GM21360 (cell line): ENCODE results near the gene AGAP1.
"Not testable (repeated sequence)": the region's sequence is repeated elsewhere in the genome, so short reads cannot be mapped to it uniquely, and the experiment has no call there.

Experiments used
- ATAC-seq: cut with Tn5 transposase; IDR thresholded peaks from one replicate; pipeline ENCODE4 v1.9.1; 2021; ENCODE audit warnings: mild to moderate bottlenecking, moderate library complexity; ENCODE audit not compliant: unreplicated experiment

AGAP1 gene

GRCh38 chr2:235925250-235925919, 431.5 kb downstream of the AGAP1 start:
- ATAC-seq, result no peak

- no peak for ATAC-seq
These were observed 432.4 kb downstream of the AGAP1 start for GRCh38 chr2:235926229-235926628.

GRCh38 chr2:235928751-235929370, 435.0 kb downstream of the AGAP1 start:
- ATAC-seq, result no peak

- ATAC-seq, result no peak
These were observed 436.9 kb downstream of the AGAP1 start for GRCh38 chr2:235930701-235931100.

GRCh38 chr2:235931676-235932075, 437.8 kb downstream of the AGAP1 start:
- ATAC-seq, result no peak

GRCh38 chr2:235934059-235934773, 440.4 kb downstream of the AGAP1 start:
- ATAC-seq, result no peak

GRCh38 chr2:235934774-235935484, 441.1 kb downstream of the AGAP1 start:
- ATAC-seq, result no peak

- ATAC-seq, result no peak
These were observed 441.9 kb downstream of the AGAP1 start for GRCh38 chr2:235935773-235936172.

- ATAC-seq, result no peak
These were observed 442.6 kb downstream of the AGAP1 start for GRCh38 chr2:235936493-235936892.

- no peak for ATAC-seq
These were observed 443.2 kb downstream of the AGAP1 start for GRCh38 chr2:235937087-235937486.

GRCh38 chr2:235937526-235937925, 443.7 kb downstream of the AGAP1 start:
- ATAC-seq, result no peak

- no peak for ATAC-seq
These were observed 444.1 kb downstream of the AGAP1 start for GRCh38 chr2:235937936-235938335.

GRCh38 chr2:235938611-235939010, 444.8 kb downstream of the AGAP1 start:
- ATAC-seq, result no peak

GRCh38 chr2:235939471-235939870, 445.6 kb downstream of the AGAP1 start:
- ATAC-seq, result no peak

- ATAC-seq, result no peak
These were observed 446.5 kb downstream of the AGAP1 start for GRCh38 chr2:235940330-235940729.

GRCh38 chr2:235944591-235944990, 450.7 kb downstream of the AGAP1 start:
- no peak for ATAC-seq

GRCh38 chr2:235945608-235946140, 451.8 kb downstream of the AGAP1 start:
- no peak for ATAC-seq

- no peak for ATAC-seq
These were observed 452.7 kb downstream of the AGAP1 start for GRCh38 chr2:235946590-235946989.

- ATAC-seq, result not testable (repeated sequence)
These were observed 453.2 kb downstream of the AGAP1 start for GRCh38 chr2:235947055-235947454.

- no peak for ATAC-seq
These were observed 456.0 kb downstream of the AGAP1 start for GRCh38 chr2:235949567-235950472.
